LHCN-M2 (cell line): ENCODE measurements around the gene PRSS27. TPM values are rescaled to one million over a fixed set of nuclear protein-coding genes. Genes with fewer than 3 reads are reported as not detected.
"Not testable (repeated sequence)": the region's sequence is repeated elsewhere in the genome, so short reads cannot be mapped to it uniquely, and the experiment has no call there.

Experiments
- DNase-seq: peaks from one replicate; pipeline ENCODE4 v3.0.0-alpha.2; 2012; ENCODE audit warnings: low read depth
- total RNA-seq: library from RNA; depleted of rRNA; stranded (reverse); fragments of >200 nt; gene quantifications from 2 replicates; pipeline ENCODE4 v1.2.3, GENCODE V29; 2014

Gene PRSS27
- total RNA-seq, 1 experiment from 2014 or later, result 1.0 TPM

- no peak for DNase-seq
These were observed 8.0 kb upstream of the PRSS27 start for GRCh38 chr16:2728034-2728433.

DNA sequence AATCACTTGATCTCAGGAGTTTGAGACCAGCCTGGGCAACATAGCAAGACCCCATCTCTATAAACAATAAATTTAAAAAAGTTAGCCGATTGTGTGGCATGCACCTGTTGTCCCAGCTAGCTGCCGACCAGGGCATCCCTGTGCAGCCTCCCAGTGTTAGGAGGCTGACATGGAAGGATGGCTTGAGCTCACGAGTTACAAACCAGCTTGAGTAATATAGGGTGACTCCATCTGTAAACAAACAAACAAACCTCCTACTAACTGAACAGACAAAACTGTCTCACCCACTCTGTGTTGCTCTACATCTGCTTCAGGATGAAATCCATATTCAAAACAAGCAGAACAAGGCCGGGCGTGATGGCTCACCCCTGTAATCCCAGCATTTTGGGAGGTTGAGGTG is 6.9 kb upstream of the PRSS27 start:
- no peak for DNase-seq

GRCh38 chr16:2724816-2725348 is 4.9 kb upstream of the PRSS27 start:
- no peak for DNase-seq

- no peak for DNase-seq
These were observed 4.2 kb upstream of the PRSS27 start for GRCh38 chr16:2724088-2724676.

- DNase-seq, result not testable (repeated sequence)
These were observed 1.7 kb upstream of the PRSS27 start for GRCh38 chr16:2721634-2722173.

- peak; percentile 81 for DNase-seq
These were observed 952 bp upstream of the PRSS27 start for GRCh38 chr16:2720719-2721633.

DNA sequence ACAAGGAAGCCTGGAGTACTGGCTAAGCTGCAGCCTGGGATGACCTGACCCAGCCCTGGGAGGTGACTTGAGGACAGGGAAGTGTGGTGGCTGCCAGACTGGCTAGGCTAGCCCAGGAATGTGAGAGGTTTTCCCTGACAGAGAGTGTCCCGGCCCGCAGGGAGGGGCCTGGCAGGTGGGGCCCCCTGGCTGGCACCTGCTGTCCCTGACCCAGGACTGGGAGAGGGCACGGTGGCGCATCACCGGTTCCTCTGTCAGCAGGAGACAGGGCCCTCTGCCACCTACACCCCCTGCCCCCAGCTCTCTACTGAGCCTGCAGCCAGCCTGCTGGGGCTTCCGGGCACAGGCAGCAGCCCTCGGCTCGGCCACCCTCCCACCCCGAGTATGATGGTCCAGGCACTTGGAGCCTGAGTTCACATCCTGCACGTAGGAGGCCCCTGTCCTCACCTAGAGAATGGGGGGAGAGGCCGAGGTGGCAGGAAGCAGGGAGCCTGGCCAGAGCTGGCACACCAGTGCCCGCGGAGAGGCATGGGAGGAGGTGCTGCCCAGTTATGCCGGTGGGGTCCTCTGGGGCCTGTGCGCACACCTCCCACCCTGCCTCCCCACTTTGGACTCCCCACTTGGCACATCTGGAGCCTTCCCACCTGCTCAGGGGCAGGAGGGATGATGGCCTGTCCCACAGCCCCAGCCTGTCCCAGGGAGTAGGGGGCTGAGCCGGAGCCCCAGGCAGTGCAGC is 528 bp downstream of the PRSS27 start:
- DNase-seq, result no peak

GRCh38 chr16:2717383-2718263 is 2.4 kb downstream of the PRSS27 start:
- DNase-seq, result no peak

DNA sequence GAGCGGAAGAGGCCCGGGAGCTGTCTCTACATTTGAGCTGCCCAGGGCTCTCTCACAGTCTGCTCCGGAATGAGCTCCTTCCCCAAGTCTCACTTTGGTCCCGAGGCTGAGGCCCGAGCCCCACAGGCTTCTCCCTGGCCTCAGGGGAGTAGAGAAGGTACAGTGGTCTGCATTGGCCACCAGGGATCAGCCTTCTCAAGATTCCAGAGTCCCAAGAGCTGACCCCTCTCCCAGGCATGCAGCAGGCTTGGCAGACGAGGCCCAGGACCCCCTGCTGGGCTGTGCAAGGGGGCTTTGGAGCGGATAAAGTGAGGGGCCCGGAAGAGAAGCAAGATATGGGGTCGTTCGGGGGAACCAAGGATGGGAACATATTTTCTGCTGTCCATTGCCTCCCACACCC is 3.1 kb downstream of the PRSS27 start:
- no peak for DNase-seq

- DNase-seq, result no peak
These were observed 3.8 kb downstream of the PRSS27 start for GRCh38 chr16:2715966-2716885.

GRCh38 chr16:2715519-2715918 is 4.5 kb downstream of the PRSS27 start:
- DNase-seq, result peak; percentile 17

GRCh38 chr16:2715064-2715463 is 5.0 kb downstream of the PRSS27 start:
- DNase-seq, result no peak

GRCh38 chr16:2713985-2714774 is 5.8 kb downstream of the PRSS27 start:
- no peak for DNase-seq

DNA sequence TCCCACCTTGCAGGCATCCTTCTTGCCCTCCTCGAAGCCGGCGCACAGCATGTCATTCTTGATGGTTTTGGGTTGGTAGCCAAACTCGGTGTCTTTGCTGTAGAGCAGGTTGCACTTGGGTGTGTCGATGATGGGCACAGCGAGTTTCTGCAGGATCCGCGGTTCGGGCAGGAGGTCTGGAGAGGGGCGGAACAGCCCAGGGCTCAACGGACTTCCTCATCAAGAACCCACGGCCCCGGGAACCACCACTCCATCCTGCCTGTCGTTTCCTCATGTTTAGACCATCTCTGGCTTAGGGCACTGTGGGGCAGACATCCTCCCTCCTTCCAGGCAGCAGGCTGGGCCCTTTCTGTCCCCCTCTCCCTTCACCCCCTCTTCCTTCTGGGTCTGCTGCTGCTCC is 6.5 kb downstream of the PRSS27 start:
- no peak for DNase-seq

DNA sequence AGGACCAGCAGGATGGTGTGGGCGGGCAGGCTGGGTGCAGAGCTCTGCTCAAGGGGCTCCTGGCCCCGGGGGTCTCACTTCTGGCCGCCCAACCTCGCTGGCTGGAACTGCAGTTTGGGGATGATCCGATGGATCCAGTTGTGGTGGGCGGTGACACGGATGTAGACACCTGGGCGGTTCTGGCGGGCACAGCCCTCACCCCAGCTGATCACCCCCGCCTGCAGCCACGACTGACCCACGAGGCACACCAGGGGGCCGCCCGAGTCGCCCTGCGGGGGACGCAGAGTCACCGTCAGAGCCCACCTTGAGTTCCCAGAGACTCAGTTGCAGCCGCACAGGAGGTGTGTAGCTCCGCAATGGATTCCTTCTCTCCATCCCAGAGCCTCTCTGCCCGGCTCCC is 7.5 kb downstream of the PRSS27 start:
- no peak for DNase-seq

- DNase-seq, result no peak
These were observed 8.0 kb downstream of the PRSS27 start for GRCh38 chr16:2712063-2712441.

- no peak for DNase-seq
These were observed 8.5 kb downstream of the PRSS27 start for GRCh38 chr16:2711370-2712062.

GRCh38 chr16:2710711-2711231 is 9.3 kb downstream of the PRSS27 start:
- no peak for DNase-seq
